Activated B cell treated with CpG ODN at 0.5 μM for 24 hours (primary cell): ENCODE results near the gene POMT2. TPM values are rescaled to one million over a fixed set of nuclear protein-coding genes. Genes with fewer than 3 reads are reported as not detected.
A peak's percentile ranks its signal among the peaks of the same experiment; 100 is the strongest.

Experiments
- ATAC-seq: fragments of 200-7000 bp; cut with Tn5 transposase; one replicate; pipeline ENCODE4 v1.10.0; 2021; ENCODE audit warnings: low read depth, mild to moderate bottlenecking, moderate library complexity
- CTCF ChIA-PET: fragments of 350-600 bp; sonication (Branson Sonifier 250); formaldehyde crosslinking; loops from one replicate; lab custom pipeline; 2021; ENCODE audit warnings: antibody characterized with exemption; lab: Charles Lee
- POLR2A ChIA-PET: fragments of 350-600 bp; sonication (Branson Sonifier 250); formaldehyde crosslinking; loops from one replicate; lab custom pipeline; 2021; ENCODE audit warnings: antibody characterized with exemption; lab: Charles Lee
- DNase-seq: peaks from one replicate; pipeline ENCODE4 v3.0.0; 2022
- H3K27ac Mint-ChIP-seq: one replicate; pipeline ENCODE4 v1.8.0; 2020; ENCODE audit warnings: mixed read lengths
- H3K27me3 Mint-ChIP-seq: one replicate; pipeline ENCODE4 v1.8.0; 2021; ENCODE audit warnings: mixed read lengths
- H3K36me3 Mint-ChIP-seq: one replicate; pipeline ENCODE4 v1.8.0; 2021; ENCODE audit warnings: low read depth, mixed read lengths
- H3K4me1 Mint-ChIP-seq: one replicate; pipeline ENCODE4 v1.8.0; 2021; ENCODE audit warnings: mixed read lengths
- H3K4me3 Mint-ChIP-seq: one replicate; pipeline ENCODE4 v1.8.0; 2020; ENCODE audit warnings: mild to moderate bottlenecking, mixed read lengths
- H3K9me3 Mint-ChIP-seq: one replicate; pipeline ENCODE4 v1.8.0; 2020; ENCODE audit warnings: mixed read lengths
- intact Hi-C: fragments of 100-400 bp; cut with micrococcal nuclease; formaldehyde crosslinking; loops from one replicate; pipeline ENCODE4 v1.15.1; 2024
- total RNA-seq: library from RNA; stranded (reverse); gene quantifications from 2 replicates; pipeline ENCODE4 v1.2.3, GENCODE V29; 2022
- TF ChIP-seq, protein P1 (sequence below): fragments of 200-600 bp; IDR thresholded peaks from one replicate; pipeline ENCODE4 v1.8.0; 2022; ENCODE audit warnings: antibody characterized with exemption, mild to moderate bottlenecking

POMT2 gene
- total RNA-seq, 1 donor from 2014 or later, result 30.8 TPM

GRCh38 chr14:77248666-77249065 lies 72.0 kb downstream of the POMT2 start:
- Mint-ChIP-seq H3K4me3 (no peak overlapping the region), H3K27ac (no peak overlapping the region), H3K36me3 (no peaks in the 10 kb centered on the region), H3K4me1 (peaks cover 15% of the 10 kb centered on the region), H3K9me3 (no peaks in the 10 kb centered on the region), H3K27me3 (no peaks in the 10 kb centered on the region)
- TF ChIP-seq, protein P1, sequence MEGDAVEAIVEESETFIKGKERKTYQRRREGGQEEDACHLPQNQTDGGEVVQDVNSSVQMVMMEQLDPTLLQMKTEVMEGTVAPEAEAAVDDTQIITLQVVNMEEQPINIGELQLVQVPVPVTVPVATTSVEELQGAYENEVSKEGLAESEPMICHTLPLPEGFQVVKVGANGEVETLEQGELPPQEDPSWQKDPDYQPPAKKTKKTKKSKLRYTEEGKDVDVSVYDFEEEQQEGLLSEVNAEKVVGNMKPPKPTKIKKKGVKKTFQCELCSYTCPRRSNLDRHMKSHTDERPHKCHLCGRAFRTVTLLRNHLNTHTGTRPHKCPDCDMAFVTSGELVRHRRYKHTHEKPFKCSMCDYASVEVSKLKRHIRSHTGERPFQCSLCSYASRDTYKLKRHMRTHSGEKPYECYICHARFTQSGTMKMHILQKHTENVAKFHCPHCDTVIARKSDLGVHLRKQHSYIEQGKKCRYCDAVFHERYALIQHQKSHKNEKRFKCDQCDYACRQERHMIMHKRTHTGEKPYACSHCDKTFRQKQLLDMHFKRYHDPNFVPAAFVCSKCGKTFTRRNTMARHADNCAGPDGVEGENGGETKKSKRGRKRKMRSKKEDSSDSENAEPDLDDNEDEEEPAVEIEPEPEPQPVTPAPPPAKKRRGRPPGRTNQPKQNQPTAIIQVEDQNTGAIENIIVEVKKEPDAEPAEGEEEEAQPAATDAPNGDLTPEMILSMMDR, result no peak
- CTCF ChIA-PET, result no interaction called here
- POLR2A ChIA-PET, result no interaction called here
- ATAC-seq (no peak), DNase-seq (no peak)
- intact Hi-C loops, result no loop called here

DNA sequence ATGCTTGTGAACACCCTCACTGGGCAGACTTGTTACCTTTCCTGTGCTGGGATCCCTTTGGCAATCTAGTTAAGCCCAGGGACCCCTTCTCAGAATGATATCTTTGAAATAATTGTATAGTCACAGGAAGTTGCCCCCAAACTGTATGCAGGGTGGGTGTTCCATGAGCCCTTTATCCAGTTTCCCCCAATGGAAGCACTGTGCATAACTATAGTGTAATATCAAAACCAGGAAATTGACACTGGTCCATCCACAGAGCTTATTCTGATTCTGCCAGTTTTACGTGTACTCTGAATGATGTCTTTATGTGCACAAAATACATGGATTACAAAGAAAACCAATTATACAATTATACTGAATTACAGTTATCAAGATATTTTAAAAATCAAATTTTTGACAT lies 73.9 kb downstream of the POMT2 start:
- ChIA-PET CTCF (no interaction called here), POLR2A (no interaction called here)
- no peaks in the 10 kb centered on the region for H3K9me3 Mint-ChIP-seq
- no peak for DNase-seq
- H3K36me3 Mint-ChIP-seq, result no peaks in the 10 kb centered on the region
- no peak for ATAC-seq
- H3K27me3 Mint-ChIP-seq, result no peaks in the 10 kb centered on the region
- H3K4me3 Mint-ChIP-seq, result no peak overlapping the region
- TF ChIP-seq, protein P1, result no peak
- H3K27ac Mint-ChIP-seq, result no peak overlapping the region
- intact Hi-C loops, result no loop called here
- peaks cover 34% of the 10 kb centered on the region for H3K4me1 Mint-ChIP-seq

GRCh38 chr14:77245820-77246219 lies 74.9 kb downstream of the POMT2 start:
- Mint-ChIP-seq H3K27ac (no peak overlapping the region), H3K27me3 (no peaks in the 10 kb centered on the region), H3K36me3 (no peaks in the 10 kb centered on the region), H3K4me3 (no peak overlapping the region), H3K4me1 (peaks cover 37% of the 10 kb centered on the region), H3K9me3 (no peaks in the 10 kb centered on the region)
- intact Hi-C loops, result no loop called here
- POLR2A ChIA-PET, result no interaction called here
- no peak for ATAC-seq
- CTCF ChIA-PET, result no interaction called here
- TF ChIP-seq, protein P1, result no peak
- no peak for DNase-seq

DNA sequence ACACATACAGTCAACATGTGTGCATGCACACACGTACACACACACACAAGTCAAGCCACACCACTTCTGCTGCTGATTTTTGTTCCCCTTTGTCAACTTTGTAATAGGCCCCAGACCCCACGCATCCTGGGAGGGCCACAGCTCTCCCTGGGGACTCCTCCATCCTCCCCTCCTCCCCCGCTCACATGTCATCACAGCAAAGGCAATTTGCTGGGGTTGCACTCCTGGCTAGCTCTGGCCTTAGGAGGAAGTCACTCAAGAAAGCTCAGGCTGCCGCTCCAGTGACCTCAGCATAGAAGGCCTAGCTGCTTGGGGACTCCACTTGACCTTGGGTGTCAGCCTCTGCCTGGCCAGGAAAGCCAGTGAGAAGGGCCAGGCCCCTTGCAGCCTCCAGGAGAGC lies 76.8 kb downstream of the POMT2 start:
- ATAC-seq, result peak; percentile 97
- Mint-ChIP-seq H3K27me3 (no peaks in the 10 kb centered on the region), H3K27ac (peak overlapping the region; percentile 38), H3K4me1 (peaks cover 37% of the 10 kb centered on the region), H3K9me3 (no peaks in the 10 kb centered on the region), H3K36me3 (no peaks in the 10 kb centered on the region), H3K4me3 (no peak overlapping the region)
- TF ChIP-seq, protein P1, result no peak
- CTCF ChIA-PET, result no interaction called here
- DNase-seq, result peak; percentile 37
- intact Hi-C loops, result no loop called here
- POLR2A ChIA-PET, result interaction anchor here (0.6 to 1.3 kb wide), 2 partner anchors 78 to 514 kb away, joined by 3 to 9 read pairs; partner anchors contain the start of gene GSTZ1

GRCh38 chr14:77242752-77243151 lies 77.9 kb downstream of the POMT2 start:
- CTCF ChIA-PET, result no interaction called here
- Mint-ChIP-seq H3K27ac (peak overlapping the region; percentile 14), H3K4me1 (peaks cover 37% of the 10 kb centered on the region), H3K9me3 (no peaks in the 10 kb centered on the region), H3K27me3 (no peaks in the 10 kb centered on the region), H3K4me3 (peak overlapping the region; percentile 12), H3K36me3 (no peaks in the 10 kb centered on the region)
- POLR2A ChIA-PET, result interaction anchor here (1.3 kb wide), 1 partner anchor 79 kb away, joined by 3 read pairs; the partner anchor contains the start of gene GSTZ1
- intact Hi-C loops, result no loop called here
- ATAC-seq (no peak), DNase-seq (no peak)
- TF ChIP-seq, protein P1, result no peak
